Midbrain (tissue), 1 donor: ENCODE data around the gene ERICH4.
"Not testable (repeated sequence)": the region's sequence is repeated elsewhere in the genome, so short reads cannot be mapped to it uniquely, and the experiment has no call there.

Source experiments
- DNase-seq: peaks from one replicate; lab custom pipeline; 2025; lab: John Stamatoyannopoulos, UW

Gene ERICH4

GRCh38 chr19:41442473-41443355, at the start of gene ERICH4:
Gene ERICH4 (plus strand): TSS chr19:41443156. CDS start chr19:41443170, 14 bp downstream.
- DNase-seq, result no peak

- DNase-seq, result no peak
These were observed 47.6 kb upstream of the ERICH4 start for GRCh38 chr19:41395355-41395754.

GRCh38 chr19:41397086-41398049, 45.6 kb upstream of the ERICH4 start, which contains the start of the genes BCKDHA and EXOSC5:
Gene BCKDHA (plus strand): TSS chr19:41397818. CDS start chr19:41397828, 10 bp downstream.
Gene EXOSC5 (minus strand): TSS chr19:41397359. CDS start chr19:41397328, 31 bp downstream.
- peak; percentile 99 for DNase-seq

- DNase-seq, result no peak
These were observed 44.9 kb upstream of the ERICH4 start for GRCh38 chr19:41398050-41398418.

GRCh38 chr19:41398598-41398997, 44.4 kb upstream of the ERICH4 start:
- DNase-seq, result no peak

GRCh38 chr19:41399091-41399490, 43.9 kb upstream of the ERICH4 start:
- no peak for DNase-seq

GRCh38 chr19:41399525-41399924, 43.4 kb upstream of the ERICH4 start:
- no peak for DNase-seq

GRCh38 chr19:41401483-41401882, 41.5 kb upstream of the ERICH4 start:
- DNase-seq, result no peak

- DNase-seq, result no peak
These were observed 40.9 kb upstream of the ERICH4 start for GRCh38 chr19:41402010-41402409.

GRCh38 chr19:41403181-41403970, 39.6 kb upstream of the ERICH4 start:
- DNase-seq, result no peak

- no peak for DNase-seq
These were observed 37.2 kb upstream of the ERICH4 start for GRCh38 chr19:41405776-41406175.

GRCh38 chr19:41407271-41407670, 35.7 kb upstream of the ERICH4 start:
- DNase-seq, result no peak

- DNase-seq, result no peak
These were observed 34.7 kb upstream of the ERICH4 start for GRCh38 chr19:41408256-41408655.

GRCh38 chr19:41408846-41409245, 34.1 kb upstream of the ERICH4 start:
- not testable (repeated sequence) for DNase-seq

- DNase-seq, result no peak
These were observed 33.7 kb upstream of the ERICH4 start for GRCh38 chr19:41409288-41409687.

- no peak for DNase-seq
These were observed 32.5 kb upstream of the ERICH4 start for GRCh38 chr19:41410336-41411054.

- no peak for DNase-seq
These were observed 31.6 kb upstream of the ERICH4 start for GRCh38 chr19:41411100-41411967.

GRCh38 chr19:41411968-41412265, 31.0 kb upstream of the ERICH4 start:
- DNase-seq, result peak; percentile 45

- DNase-seq, result no peak
These were observed 30.0 kb upstream of the ERICH4 start for GRCh38 chr19:41412953-41413352.

- no peak for DNase-seq
These were observed 29.0 kb upstream of the ERICH4 start for GRCh38 chr19:41413947-41414346.
